ENCODE data around the gene MAEA.

- TF ChIP-seq TP53 (CRISPR knock-in tag; IDR thresholded peaks at IDR 0.05): no peak
- no peak for TF ChIP-seq CTCF (IDR thresholded peaks at IDR 0.05)
- TF ChIP-seq USF2 (IDR thresholded peaks at IDR 0.05): no peak
Measured at GRCh38 chr4:1382776-1383727, 93.4 kb downstream of the MAEA start.

Data from A549 (cell line).